Mammary epithelial cell (primary cell): ENCODE data around the gene TNS4.

ENCODE experiments used
- EZH2 ChIP-seq: IDR thresholded peaks from 2 replicates; pipeline ENCODE4 v1.6.1; 2012; ENCODE audit warnings: low read length, inconsistent platforms, borderline replicate concordance
- TF ChIP-seq, protein P1 (sequence below), 2 donors: IDR thresholded peaks in 1 of 2; conservative IDR thresholded peaks in 1 of 2; 2 replicates each; pipeline ENCODE4 v1.5.1; 2011 to 2012; ENCODE audit warnings: inconsistent platforms in 2 of 2, low read length in 2 of 2, mild to moderate bottlenecking in 2 of 2, control low read depth in 1 of 2, low read depth in 1 of 2; ENCODE audit not compliant: insufficient read depth in 1 of 2; ENCODE audit errors: extremely low read depth in 1 of 2

DNA sequence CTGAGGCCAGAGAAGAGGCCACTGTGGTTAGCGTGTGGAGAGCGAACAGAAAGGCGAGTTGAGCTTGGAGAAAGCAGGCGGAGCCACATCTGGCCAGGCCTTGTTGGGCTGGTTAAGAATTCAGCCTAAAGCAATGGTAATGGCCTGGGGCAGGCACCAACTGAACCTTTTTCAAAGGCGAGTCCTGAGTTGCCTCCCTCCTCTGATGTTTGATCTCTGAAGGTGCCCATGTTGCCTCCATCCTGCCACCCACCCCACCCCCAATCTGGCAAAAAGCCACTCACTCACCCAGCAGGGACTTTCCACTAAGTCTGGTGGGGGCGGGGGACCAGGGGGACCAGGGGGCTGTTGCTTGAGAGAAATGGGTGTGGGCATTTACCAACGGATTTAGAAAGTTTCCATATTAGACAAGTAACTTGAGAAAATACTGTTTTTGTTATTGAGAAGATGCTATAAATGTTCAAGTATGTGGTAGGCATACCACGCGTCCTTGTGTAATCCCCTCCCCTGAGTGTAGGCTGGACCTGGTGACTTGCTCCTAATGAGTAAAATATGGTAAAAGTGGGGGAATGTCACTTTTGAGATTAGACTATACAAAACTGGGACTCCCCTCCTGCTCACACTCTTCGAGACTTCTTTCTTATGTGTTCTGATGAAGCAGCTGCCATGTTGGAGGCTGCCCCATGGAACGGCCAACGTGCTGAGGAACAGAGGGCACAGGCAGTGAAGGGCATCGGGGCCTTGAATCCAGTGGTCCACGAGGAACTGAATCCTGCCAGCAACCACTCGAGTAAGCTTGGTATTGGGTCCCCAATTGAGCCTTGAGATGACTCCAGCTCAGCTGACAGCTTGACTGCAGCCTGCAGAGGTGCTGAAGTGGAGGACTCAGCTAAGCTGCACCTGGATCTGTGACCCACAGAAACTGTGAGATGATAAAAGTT, 29.9 kb upstream of the TNS4 start:
- TF ChIP-seq, protein P1, sequence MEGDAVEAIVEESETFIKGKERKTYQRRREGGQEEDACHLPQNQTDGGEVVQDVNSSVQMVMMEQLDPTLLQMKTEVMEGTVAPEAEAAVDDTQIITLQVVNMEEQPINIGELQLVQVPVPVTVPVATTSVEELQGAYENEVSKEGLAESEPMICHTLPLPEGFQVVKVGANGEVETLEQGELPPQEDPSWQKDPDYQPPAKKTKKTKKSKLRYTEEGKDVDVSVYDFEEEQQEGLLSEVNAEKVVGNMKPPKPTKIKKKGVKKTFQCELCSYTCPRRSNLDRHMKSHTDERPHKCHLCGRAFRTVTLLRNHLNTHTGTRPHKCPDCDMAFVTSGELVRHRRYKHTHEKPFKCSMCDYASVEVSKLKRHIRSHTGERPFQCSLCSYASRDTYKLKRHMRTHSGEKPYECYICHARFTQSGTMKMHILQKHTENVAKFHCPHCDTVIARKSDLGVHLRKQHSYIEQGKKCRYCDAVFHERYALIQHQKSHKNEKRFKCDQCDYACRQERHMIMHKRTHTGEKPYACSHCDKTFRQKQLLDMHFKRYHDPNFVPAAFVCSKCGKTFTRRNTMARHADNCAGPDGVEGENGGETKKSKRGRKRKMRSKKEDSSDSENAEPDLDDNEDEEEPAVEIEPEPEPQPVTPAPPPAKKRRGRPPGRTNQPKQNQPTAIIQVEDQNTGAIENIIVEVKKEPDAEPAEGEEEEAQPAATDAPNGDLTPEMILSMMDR (conservative IDR thresholded peaks at IDR 0.05 in 1 of 2, IDR thresholded peaks at IDR 0.05 in 1 of 2; ENCODE audit: extremely low read depth in 1 of 2, insufficient read depth in 1 of 2, low read depth in 1 of 2, low read length in 2 of 2) = no peak
- TF ChIP-seq EZH2 = no peak
